GM18511 (cell line): ENCODE measurements around the gene WDR43.

Experiments
- ATAC-seq: cut with Tn5 transposase; IDR thresholded peaks from one replicate; pipeline ENCODE4 v1.9.1; 2021; ENCODE audit warnings: mild to moderate bottlenecking, moderate library complexity; ENCODE audit not compliant: unreplicated experiment

The WDR43 gene

DNA sequence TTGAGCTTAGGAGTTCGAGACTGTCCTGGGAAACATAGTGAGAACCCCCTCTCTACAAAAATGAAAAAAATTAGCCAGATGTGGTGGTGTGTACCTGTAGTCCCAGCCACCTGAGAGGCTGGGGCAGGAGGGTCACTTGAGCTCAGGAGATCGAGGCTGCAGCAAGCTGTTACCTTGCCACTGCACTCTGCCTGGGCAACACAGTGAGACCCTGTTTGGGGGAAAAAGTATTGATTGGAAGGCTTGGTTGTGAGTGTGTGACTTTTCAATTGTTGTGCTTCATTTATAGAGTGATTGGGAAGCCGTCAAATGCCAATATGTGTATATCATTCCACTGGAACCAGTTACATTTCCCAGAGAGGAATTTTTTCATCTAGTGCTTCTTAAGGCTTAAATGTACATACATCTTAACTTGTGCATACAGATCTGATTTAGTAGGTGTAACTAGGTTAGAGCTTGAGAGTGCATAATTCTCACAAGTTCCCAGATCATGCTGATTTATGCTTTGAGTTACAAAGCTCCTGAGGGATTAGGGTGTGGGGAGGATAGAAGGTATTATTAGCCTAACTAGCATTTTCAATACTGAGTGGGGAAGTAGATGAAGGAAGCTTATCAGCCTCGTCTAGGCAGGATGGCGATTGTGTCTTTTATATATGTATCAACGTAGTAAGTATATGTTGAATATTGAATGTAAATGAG lies 15.3 kb downstream of the WDR43 start:
- ATAC-seq: no peak

DNA sequence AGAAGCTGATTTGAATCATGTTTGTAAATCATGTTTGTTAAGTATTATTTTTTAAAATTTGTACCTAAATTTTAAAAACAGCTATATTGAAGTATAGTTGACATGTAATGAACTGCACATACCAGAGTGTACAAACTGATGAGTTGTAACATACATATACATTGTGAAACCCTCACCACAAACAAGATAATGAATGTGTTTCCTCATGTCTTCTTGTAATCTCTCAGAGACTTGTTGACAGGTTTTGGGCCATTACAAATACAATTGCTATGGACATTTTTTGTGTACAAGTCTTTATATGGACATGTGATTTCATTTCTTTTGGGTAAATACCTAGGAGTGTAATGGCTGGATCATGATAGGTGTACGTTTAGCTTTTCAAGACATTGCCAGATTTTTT lies 21.5 kb downstream of the WDR43 start:
- ATAC-seq: no peak

DNA sequence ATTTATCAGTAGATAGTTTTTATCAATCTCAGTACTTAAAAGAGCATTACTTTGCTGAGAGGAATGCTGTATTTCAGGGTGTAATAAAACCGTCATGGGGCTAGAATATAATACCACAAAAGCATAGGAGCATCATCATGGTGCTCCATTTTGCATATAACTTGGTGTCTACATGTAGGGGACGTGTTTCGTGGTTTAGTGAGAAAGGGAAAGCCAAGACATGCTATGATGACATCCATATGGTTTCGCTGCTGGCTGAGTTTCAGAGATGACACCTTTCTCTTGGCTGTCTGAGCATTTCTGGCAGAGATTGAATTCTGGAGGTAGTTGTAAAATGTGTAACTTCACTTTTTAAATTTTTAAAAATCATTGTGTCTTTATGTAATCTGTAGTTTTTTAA lies 32.4 kb downstream of the WDR43 start:
- no peak for ATAC-seq

DNA sequence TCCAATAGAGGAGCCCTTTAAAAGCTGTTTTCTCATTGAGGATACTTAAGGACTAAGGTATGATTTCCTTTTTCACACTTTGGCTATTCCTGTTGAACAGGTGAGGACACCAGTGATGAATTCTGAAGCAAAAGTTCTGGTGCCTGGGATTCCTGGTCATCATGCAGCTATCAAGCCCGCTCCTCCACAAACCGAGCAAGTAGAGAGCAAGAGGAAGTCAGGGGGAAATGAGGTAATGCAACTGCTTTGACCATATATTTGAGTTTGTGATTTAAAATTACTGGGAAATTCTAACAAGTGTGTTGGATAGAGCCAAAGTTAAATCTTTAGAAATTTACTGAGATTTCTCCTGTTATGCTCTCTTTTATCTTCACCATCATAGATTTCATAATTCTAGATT lies 33.0 kb downstream of the WDR43 start:
- no peak for ATAC-seq

- ATAC-seq: no peak
Observed at GRCh38 chr2:28927878-28928277, 33.4 kb downstream of the WDR43 start.

DNA sequence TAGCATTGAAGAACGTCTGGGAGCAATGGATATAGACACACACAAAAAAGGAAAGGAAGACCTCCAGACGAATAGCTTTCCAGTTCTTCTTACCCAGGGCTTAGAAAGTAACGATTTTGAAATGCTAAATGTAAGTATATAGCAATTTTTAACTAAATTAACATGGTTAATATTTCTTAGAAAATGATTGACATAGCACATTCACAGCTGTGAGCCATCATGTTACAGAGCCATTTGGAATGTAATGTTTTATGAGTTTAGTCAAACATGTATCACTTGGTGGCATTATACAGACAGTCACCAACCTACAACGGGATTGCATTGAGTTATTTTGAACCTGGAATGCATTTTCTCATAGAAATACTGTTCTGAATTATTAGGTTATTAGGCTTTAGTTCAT lies 35.1 kb downstream of the WDR43 start:
- no peak for ATAC-seq

DNA sequence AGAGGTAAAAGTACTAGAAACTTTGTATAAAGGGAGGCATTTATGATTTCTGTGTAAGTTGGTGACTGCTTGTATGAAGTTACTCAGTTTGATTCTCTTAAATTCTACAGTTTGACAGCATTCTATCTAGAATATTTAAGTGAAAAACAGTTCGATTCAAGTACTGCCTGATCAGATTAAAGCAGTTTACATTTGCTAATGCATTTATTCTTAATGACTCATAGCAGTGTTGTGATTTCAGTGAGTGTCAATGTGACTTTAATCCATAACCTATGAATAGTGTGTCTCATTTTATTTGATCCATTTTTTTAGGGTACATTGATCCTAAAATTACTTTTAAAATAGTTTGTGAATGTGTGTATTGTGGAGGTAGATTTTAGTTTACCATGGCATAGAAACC lies 35.7 kb downstream of the WDR43 start:
- no peak for ATAC-seq

DNA sequence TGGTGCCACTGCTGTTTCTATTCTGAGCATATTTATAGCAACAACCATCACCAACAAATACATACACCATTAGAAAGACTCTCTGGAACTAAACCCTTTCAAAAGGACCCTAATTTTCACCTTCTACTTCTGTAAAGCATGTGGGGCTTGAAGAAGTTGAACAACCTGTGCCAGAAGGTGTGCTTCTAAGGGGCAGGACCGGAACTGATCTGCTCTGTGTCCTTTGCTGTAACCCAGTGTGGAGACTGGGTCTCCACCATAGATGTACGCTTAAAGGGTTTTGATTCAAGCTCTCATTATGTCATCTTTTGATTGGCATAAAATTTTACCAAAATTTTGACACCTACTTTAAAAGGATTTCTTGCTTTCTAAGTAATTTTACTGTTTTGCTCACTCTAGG lies 40.3 kb downstream of the WDR43 start:
- no peak for ATAC-seq

- no peak for ATAC-seq
Observed at GRCh38 chr2:28941008-28941407, 46.5 kb downstream of the WDR43 start.

DNA sequence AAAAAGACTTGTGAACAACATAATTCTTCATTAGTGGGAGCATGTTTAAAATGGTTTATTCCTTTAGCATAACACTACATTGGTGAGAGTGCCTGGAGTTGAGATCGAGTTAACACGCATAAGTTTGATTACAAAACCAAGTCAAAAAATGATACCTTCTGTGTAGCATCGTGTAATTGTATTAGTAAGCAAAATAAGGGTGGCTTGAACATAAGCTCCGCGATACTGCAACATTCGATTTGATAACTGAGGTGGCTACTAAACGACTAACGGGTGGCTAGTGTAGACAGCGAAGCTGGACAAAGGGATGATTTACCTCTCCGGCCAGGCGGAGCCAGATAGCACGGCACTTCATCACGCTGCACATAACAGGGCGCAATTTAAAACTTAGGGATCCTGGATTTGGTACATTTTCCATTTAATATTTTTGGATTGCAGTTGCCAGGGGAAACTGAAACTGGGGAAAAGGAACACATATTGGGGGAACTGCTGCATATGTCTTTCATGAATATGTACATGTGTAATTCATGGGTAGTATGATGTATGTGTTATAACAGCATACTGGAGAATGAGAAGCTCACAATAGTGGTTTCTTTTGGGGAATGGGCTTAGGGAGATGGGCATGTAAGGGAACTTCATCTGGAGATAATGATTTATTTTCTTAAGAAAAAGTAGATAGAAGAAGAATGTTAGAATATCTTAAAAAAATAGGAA lies 50.2 kb downstream of the WDR43 start:
- ATAC-seq: no peak

- ATAC-seq: no peak
Observed at GRCh38 chr2:28948160-28948559, 53.7 kb downstream of the WDR43 start.

DNA sequence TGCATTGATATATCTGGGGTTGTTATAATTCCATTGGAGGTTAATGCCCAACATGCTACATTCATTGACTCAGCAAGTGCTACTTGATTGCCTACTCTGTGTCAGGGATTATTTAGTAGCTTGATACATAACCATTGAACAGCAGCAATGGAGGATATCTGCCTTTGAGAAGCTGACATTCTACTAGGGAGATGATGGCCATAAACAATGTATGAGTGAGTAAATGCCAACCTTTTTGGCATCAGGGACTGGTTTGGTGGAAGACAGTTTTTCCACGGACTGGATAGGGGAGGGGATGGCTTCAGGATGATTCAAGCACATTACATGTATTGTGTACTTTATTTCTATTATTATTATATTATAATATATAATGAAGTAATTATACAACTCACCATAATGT lies 54.7 kb downstream of the WDR43 start:
- no peak for ATAC-seq

- ATAC-seq: no peak
Observed at GRCh38 chr2:28949617-28950305, 55.3 kb downstream of the WDR43 start.

GRCh38 chr2:28950941-28951630 lies 56.6 kb downstream of the WDR43 start:
- no peak for ATAC-seq

- ATAC-seq: no peak
Observed at GRCh38 chr2:28951910-28952835, 57.7 kb downstream of the WDR43 start.

DNA sequence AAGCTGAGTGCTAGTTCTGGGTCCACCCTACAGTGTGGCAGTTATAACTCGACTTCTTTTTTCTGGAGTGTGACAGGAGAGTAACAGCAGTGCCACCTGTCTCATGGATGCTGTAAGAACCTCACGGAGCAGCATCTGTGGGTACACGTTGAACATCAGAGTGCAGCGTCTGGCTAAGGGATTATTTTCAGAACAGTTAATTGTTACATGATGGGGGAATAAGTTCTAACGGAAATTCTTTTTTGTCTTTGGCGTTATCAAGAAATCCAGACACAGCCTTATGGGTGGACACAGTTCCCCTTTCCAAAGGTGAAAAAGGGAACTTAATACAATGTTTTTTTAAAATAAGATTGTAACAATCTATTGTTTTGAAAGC lies 58.4 kb downstream of the WDR43 start:
- no peak for ATAC-seq

DNA sequence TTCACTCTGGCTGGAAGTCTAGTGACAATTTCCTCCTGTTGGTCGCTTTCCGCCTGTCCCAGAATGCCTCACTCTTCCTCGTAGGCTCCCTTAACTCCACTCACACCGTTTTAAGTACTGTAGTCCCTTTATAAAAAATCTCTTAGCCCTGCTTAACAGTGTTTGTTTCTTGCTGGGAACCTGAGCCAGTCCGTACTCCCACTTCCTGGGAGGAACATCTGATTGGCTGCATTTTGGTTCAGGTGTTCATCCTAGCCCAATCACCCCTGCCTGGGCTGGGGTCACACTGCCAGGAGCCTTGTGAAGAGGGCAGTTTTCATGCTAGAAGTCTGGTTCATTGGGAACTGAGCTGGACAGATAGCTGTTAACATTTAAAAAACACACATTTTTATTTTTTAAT lies 61.0 kb downstream of the WDR43 start:
- ATAC-seq: no peak

- ATAC-seq: no peak
Observed at GRCh38 chr2:28956415-28956826, 62.0 kb downstream of the WDR43 start.

DNA sequence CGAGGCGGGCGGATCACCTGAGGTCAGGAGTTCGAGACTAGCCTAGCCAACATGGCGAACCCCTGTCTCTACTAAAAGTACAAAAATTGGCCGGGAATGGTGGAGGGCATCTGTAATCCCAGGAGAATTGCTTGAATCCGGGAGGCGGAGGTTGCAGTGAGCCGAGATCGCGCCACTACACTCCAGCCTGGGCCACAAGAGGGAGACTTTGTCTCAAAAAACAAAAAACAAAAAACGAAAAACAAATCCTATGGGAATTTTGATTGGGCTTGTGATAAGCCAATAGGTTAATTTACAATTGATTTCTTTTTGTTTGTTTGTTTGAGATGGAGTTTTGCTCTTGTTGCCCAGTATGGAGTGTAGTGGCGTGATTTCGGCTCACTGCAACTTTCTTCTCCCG lies 62.4 kb downstream of the WDR43 start:
- ATAC-seq: no peak

DNA sequence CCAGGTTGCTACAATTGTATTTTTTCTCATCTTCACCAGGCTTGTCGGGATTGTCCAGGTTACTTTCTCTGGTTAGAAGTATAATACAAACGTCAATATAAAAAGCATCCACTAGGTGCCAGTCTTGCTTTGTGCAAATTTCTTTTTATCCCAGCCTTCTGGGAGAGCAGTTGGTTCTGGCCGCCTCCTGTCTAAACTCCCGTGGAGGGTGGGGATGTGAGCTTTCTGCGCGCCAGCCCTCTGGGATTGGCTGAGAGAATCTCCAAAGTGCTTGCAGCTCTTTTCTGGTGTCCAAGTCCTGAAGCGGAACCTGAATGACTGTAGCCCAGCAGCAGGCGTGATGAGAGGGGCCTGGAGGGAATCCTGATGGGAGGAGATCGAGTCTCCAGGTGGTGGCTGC lies 64.2 kb downstream of the WDR43 start:
- ATAC-seq: no peak

DNA sequence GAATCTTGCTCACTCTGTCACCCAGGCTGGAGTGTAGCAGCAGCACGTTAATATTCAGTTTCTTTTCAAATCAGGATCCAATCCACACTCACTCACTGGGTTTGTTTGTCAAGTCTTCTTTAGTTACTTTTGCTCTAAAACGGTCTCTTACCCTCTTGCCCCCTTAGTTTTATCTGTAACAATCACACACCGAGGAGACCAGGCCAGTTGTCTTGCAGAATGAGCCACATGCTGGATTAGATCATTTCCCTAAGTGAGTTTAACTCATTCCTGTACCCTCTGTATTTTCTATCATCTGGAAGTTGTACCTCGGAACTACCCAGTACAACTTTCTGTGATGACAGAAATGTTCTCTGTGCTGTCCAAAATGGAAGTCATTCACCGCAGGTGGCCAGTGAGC lies 65.9 kb downstream of the WDR43 start:
- no peak for ATAC-seq
